Panc1 (cell line): ENCODE measurements around the gene C1orf74. TPM values are rescaled to one million over a fixed set of nuclear protein-coding genes. Genes with fewer than 3 reads are reported as not detected.

Experiments
- ATAC-seq: fragments of 200-7000 bp; cut with Tn5 transposase; 2 replicates; pipeline ENCODE4 v1.9.1; 2020; ENCODE audit warnings: mild to moderate bottlenecking, moderate library complexity
- BruUV-seq: library from RNA; stranded (reverse); fragments of 400-500 nt; replicated peaks from 2 replicates; lab custom pipeline; 2021; lab: Mats Ljungman, UMichigan
- CTCF ChIA-PET: fragments of 300-600 bp; sonication (Branson Sonifier 250); formaldehyde crosslinking; loops from one replicate; lab custom pipeline; 2022; ENCODE audit warnings: antibody characterized with exemption; lab: Charles Lee
- POLR2A ChIA-PET: fragments of 300-600 bp; sonication (Branson Sonifier 250); formaldehyde crosslinking; loops from one replicate; lab custom pipeline; 2022; ENCODE audit warnings: antibody characterized with exemption; lab: Charles Lee
- DNase-seq: peaks from one replicate; pipeline ENCODE4 v3.0.0-alpha.2; 2010; ENCODE audit warnings: low read depth, low spot score
- H3K27ac ChIP-seq: 2 replicates; pipeline ENCODE4 v1.5.1; 2011; ENCODE audit warnings: mild to moderate bottlenecking, low read length, inconsistent platforms
- H3K27me3 ChIP-seq: fragments of 200-500 bp; sonication (Bioruptor generic); 2 replicates; pipeline ENCODE4 v1.6.0; 2014; ENCODE audit warnings: low read length, inconsistent platforms; ENCODE audit not compliant: control insufficient read depth, insufficient read depth
- H3K36me3 ChIP-seq: fragments of 200-500 bp; sonication (Bioruptor generic); 2 replicates; pipeline ENCODE4 v1.5.1; 2014; ENCODE audit warnings: inconsistent platforms, mild to moderate bottlenecking, low read length, moderate library complexity; ENCODE audit not compliant: control insufficient read depth, insufficient read depth
- H3K4me1 ChIP-seq: 2 replicates; pipeline ENCODE4 v1.5.1; 2011; ENCODE audit warnings: inconsistent platforms, mild to moderate bottlenecking, low read length, moderate library complexity; ENCODE audit not compliant: control insufficient read depth, insufficient read depth
- H3K4me3 ChIP-seq, 2 experiments: 2 replicates each; pipeline ENCODE4 v1.5.1; 2011 to 2012; ENCODE audit warnings: low read depth in 2 of 2, low read length in 2 of 2, mild to moderate bottlenecking in 2 of 2, inconsistent platforms in 1 of 2, moderate library complexity in 1 of 2
- H3K9me3 ChIP-seq: fragments of 200-500 bp; sonication (Bioruptor generic); 2 replicates; pipeline ENCODE4 v1.5.1; 2014; ENCODE audit warnings: low read depth, mild to moderate bottlenecking, inconsistent platforms, low read length, moderate library complexity; ENCODE audit not compliant: control insufficient read depth, insufficient read depth
- CTCF ChIP-seq: fragments of 450-650 bp; IDR thresholded peaks from 2 replicates; pipeline ENCODE4 v1.5.1; 2017; ENCODE audit warnings: mild to moderate bottlenecking
- POLR2AphosphoS5 ChIP-seq: IDR thresholded peaks from 2 replicates; pipeline ENCODE4 v1.6.1; 2012; ENCODE audit warnings: mild to moderate bottlenecking, low read depth, low read length, moderate library complexity
- SIN3A ChIP-seq: IDR thresholded peaks from 2 replicates; pipeline ENCODE4 v1.6.1; 2012; ENCODE audit warnings: low read depth, mild to moderate bottlenecking, low read length, moderate library complexity, borderline replicate concordance; ENCODE audit not compliant: insufficient read depth
- TCF7L2 ChIP-seq: IDR thresholded peaks from 2 replicates; pipeline ENCODE4 v1.6.1; 2011; ENCODE audit warnings: mild to moderate bottlenecking, low read depth, low read length, inconsistent platforms
- in situ Hi-C: cut with HindIII; loops from 2 replicates; pipeline ENCODE4 v1.10.0; 2016; ENCODE audit warnings: low sequenced_read_pairs, low pct_unique_long_range_greater_than_20kb
- intact Hi-C: fragments of 100-400 bp; cut with micrococcal nuclease; formaldehyde crosslinking; loops from one replicate; pipeline ENCODE4 v1.10.0; 2022; ENCODE audit not compliant: unreplicated experiment
- total RNA-seq: library from RNA; stranded (reverse); gene quantifications from one replicate; pipeline ENCODE4 v1.2.1, GENCODE V29; 2021; ENCODE audit not compliant: unreplicated experiment
- TF ChIP-seq, protein P1 (sequence below), 2 experiments: IDR thresholded peaks; 2 replicates each; pipeline ENCODE4 v1.6.1; 2011 to 2012; ENCODE audit warnings: low read depth in 2 of 2, control low read depth in 1 of 2, low read length in 1 of 2, mild to moderate bottlenecking in 1 of 2, moderate library complexity in 1 of 2; ENCODE audit not compliant: insufficient read depth in 1 of 2

Gene C1orf74
- total RNA-seq, 1 experiment from 2014 or later: 1.7 TPM

DNA sequence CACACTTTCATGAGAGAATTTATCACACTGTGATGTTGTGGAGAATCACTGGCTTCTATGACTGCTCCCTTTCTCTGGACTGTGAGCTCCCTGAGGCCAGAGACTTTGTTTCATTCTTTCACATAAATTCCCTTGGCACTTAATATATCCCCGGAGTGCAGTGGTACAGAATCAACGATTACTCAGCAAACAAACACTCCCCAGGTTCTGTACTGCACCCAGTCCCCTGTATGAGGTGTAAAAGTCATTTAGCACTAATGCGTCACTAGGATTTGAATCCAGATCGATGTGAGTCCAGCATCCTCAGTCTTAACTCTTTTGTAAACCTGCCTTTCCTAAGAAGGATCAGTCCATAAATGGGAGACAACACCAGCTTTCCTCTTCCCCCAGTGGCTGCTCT, 36.6 kb upstream of the C1orf74 start:
- in situ Hi-C loops: no loop called here
- Histone ChIP-seq H3K36me3 (no peaks in the 10 kb centered on the region), H3K27ac (no peak overlapping the region), H3K27me3 (no peaks in the 10 kb centered on the region; the same call in 1 of the 2 replicates), H3K4me3 (no peak overlapping the region), H3K9me3 (no peaks in the 10 kb centered on the region), H3K4me1 (peaks cover 9% of the 10 kb centered on the region)
- DNase-seq (no peak), ATAC-seq (no peak)
- POLR2A ChIA-PET: no interaction called here
- CTCF ChIA-PET: no interaction called here
- BruUV-seq: no TSS peak
- TF ChIP-seq SIN3A (no peak), POLR2AphosphoS5 (no peak), CTCF (no peak)
- intact Hi-C loops: no loop called here

DNA sequence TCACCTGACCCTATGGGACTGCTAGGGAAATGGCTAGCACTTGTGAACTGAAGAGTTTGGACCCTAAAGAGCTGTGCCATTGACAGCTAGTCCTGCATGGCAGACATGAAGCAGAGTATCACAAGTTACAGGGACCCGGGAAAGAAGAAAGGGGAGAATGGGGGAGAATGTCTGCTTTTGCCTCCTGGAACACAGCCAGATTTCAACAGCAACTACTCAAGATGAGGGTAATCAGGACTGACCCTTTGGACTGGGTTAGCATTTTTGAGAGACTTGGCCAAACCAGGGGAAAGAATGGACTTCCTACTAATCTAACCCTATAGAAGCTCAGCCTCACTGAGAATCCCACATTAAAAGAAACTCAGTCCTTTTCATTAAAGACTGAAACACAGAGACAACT, 34.7 kb upstream of the C1orf74 start:
- in situ Hi-C loops: no loop called here
- BruUV-seq: no TSS peak

More for the DNA sequence above, 34.7 kb upstream of the C1orf74 start:
- no peaks in the 10 kb centered on the region for H3K9me3 ChIP-seq
- peaks cover 9% of the 10 kb centered on the region for H3K4me1 ChIP-seq
- no peak overlapping the region for H3K27ac ChIP-seq
- no peaks in the 10 kb centered on the region; the same call in 1 of the 2 replicates for H3K27me3 ChIP-seq
- ATAC-seq (no peak), DNase-seq (no peak)
- intact Hi-C loops: no loop called here
- no peak overlapping the region for H3K4me3 ChIP-seq
- CTCF ChIA-PET: no interaction called here
- H3K36me3 ChIP-seq: no peaks in the 10 kb centered on the region
- POLR2A ChIA-PET: no interaction called here
- TF ChIP-seq CTCF (no peak), SIN3A (no peak), TCF7L2 (no peak), POLR2AphosphoS5 (no peak)
- TF ChIP-seq, protein P1, sequence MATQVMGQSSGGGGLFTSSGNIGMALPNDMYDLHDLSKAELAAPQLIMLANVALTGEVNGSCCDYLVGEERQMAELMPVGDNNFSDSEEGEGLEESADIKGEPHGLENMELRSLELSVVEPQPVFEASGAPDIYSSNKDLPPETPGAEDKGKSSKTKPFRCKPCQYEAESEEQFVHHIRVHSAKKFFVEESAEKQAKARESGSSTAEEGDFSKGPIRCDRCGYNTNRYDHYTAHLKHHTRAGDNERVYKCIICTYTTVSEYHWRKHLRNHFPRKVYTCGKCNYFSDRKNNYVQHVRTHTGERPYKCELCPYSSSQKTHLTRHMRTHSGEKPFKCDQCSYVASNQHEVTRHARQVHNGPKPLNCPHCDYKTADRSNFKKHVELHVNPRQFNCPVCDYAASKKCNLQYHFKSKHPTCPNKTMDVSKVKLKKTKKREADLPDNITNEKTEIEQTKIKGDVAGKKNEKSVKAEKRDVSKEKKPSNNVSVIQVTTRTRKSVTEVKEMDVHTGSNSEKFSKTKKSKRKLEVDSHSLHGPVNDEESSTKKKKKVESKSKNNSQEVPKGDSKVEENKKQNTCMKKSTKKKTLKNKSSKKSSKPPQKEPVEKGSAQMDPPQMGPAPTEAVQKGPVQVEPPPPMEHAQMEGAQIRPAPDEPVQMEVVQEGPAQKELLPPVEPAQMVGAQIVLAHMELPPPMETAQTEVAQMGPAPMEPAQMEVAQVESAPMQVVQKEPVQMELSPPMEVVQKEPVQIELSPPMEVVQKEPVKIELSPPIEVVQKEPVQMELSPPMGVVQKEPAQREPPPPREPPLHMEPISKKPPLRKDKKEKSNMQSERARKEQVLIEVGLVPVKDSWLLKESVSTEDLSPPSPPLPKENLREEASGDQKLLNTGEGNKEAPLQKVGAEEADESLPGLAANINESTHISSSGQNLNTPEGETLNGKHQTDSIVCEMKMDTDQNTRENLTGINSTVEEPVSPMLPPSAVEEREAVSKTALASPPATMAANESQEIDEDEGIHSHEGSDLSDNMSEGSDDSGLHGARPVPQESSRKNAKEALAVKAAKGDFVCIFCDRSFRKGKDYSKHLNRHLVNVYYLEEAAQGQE (IDR thresholded peaks at IDR 0.05; ENCODE audit: insufficient read depth in 1 of 2, low read depth in 2 of 2, low read length in 1 of 2): no peak
